Astrocyte (in vitro differentiated cells and primary cell): ENCODE data around the gene ZNF316. TPM values are rescaled to one million over a fixed set of nuclear protein-coding genes. Genes with fewer than 3 reads are reported as not detected.

Experiments used
- DNase-seq: peaks from one replicate; pipeline ENCODE4 v3.0.0-alpha.2; 2010; ENCODE audit warnings: low read depth
- FAIRE-seq: peaks from 2 replicates; lab custom pipeline; 2011; peaks lifted over from hg19 to GRCh38; lab: Jason Lieb, UNC
- H2AFZ ChIP-seq: 2 replicates; pipeline ENCODE4 v1.6.0; 2012; ENCODE audit warnings: low read depth, low read length, inconsistent platforms
- H3K27ac ChIP-seq: 2 replicates; pipeline ENCODE4 v1.5.1; 2011; ENCODE audit warnings: low read depth, low read length, inconsistent platforms
- H3K27me3 ChIP-seq: 2 replicates; pipeline ENCODE4 v1.6.0; 2011; ENCODE audit warnings: low read length, inconsistent platforms; ENCODE audit not compliant: insufficient read depth
- H3K36me3 ChIP-seq: 2 replicates; pipeline ENCODE4 v1.5.1; 2011; ENCODE audit warnings: low read length, inconsistent platforms; ENCODE audit not compliant: insufficient read depth
- H3K4me1 ChIP-seq: 2 replicates; pipeline ENCODE4 v1.5.1; 2011; ENCODE audit warnings: low read length, inconsistent platforms; ENCODE audit not compliant: insufficient read depth
- H3K4me2 ChIP-seq: 2 replicates; pipeline ENCODE4 v1.6.0; 2012; ENCODE audit warnings: low read length, inconsistent platforms
- H3K4me3 ChIP-seq: 2 replicates; pipeline ENCODE4 v1.5.1; 2011; ENCODE audit warnings: low read depth, mild to moderate bottlenecking, low read length, inconsistent platforms; ENCODE audit not compliant: insufficient read depth
- H3K79me2 ChIP-seq: 2 replicates; pipeline ENCODE4 v1.6.0; 2012; ENCODE audit warnings: mild to moderate bottlenecking, low read length, inconsistent platforms; ENCODE audit not compliant: insufficient read depth
- H3K9ac ChIP-seq: 2 replicates; pipeline ENCODE4 v1.6.0; 2012; ENCODE audit warnings: mild to moderate bottlenecking, low read length, inconsistent platforms
- H3K9me3 ChIP-seq: 2 replicates; pipeline ENCODE4 v1.5.1; 2012; ENCODE audit warnings: low read depth, mild to moderate bottlenecking, low read length, inconsistent platforms; ENCODE audit not compliant: insufficient read depth
- H4K20me1 ChIP-seq: 2 replicates; pipeline ENCODE4 v1.6.0; 2012; ENCODE audit warnings: low read length, inconsistent platforms; ENCODE audit not compliant: insufficient read depth
- H3K27ac Mint-ChIP-seq: one replicate; pipeline ENCODE4 v1.8.0; 2021; ENCODE audit warnings: mild to moderate bottlenecking, mixed read lengths; ENCODE audit not compliant: unreplicated experiment
- H3K27me3 Mint-ChIP-seq: one replicate; pipeline ENCODE4 v1.8.0; 2021; ENCODE audit warnings: low read depth, mixed read lengths; ENCODE audit not compliant: unreplicated experiment
- H3K36me3 Mint-ChIP-seq: one replicate; pipeline ENCODE4 v1.8.0; 2021; ENCODE audit warnings: low read depth, mixed read lengths; ENCODE audit not compliant: unreplicated experiment
- H3K4me1 Mint-ChIP-seq: one replicate; pipeline ENCODE4 v1.8.0; 2021; ENCODE audit warnings: low read depth, mixed read lengths; ENCODE audit not compliant: unreplicated experiment
- H3K4me3 Mint-ChIP-seq: one replicate; pipeline ENCODE4 v1.8.0; 2021; ENCODE audit warnings: mild to moderate bottlenecking, moderate library complexity, mixed read lengths; ENCODE audit not compliant: unreplicated experiment
- H3K9me3 Mint-ChIP-seq: one replicate; pipeline ENCODE4 v1.8.0; 2021; ENCODE audit warnings: mild to moderate bottlenecking, mixed read lengths; ENCODE audit not compliant: unreplicated experiment
- EZH2 ChIP-seq: IDR thresholded peaks from 2 replicates; pipeline ENCODE4 v1.6.1; 2012; ENCODE audit warnings: mild to moderate bottlenecking, low read length, inconsistent platforms; ENCODE audit not compliant: insufficient read depth
- total RNA-seq: library from RNA; stranded (reverse); gene quantifications from 2 replicates; pipeline ENCODE4 v1.2.1, GENCODE V29; 2021
- TF ChIP-seq, protein P1 (sequence below): IDR thresholded peaks from 2 replicates; pipeline ENCODE4 v1.5.1; 2011; ENCODE audit warnings: low read depth, mild to moderate bottlenecking, inconsistent platforms, low read length, moderate library complexity; ENCODE audit not compliant: insufficient read depth

Gene ZNF316
- total RNA-seq, 1 donor from 2014 or later: 22.8 TPM

DNA sequence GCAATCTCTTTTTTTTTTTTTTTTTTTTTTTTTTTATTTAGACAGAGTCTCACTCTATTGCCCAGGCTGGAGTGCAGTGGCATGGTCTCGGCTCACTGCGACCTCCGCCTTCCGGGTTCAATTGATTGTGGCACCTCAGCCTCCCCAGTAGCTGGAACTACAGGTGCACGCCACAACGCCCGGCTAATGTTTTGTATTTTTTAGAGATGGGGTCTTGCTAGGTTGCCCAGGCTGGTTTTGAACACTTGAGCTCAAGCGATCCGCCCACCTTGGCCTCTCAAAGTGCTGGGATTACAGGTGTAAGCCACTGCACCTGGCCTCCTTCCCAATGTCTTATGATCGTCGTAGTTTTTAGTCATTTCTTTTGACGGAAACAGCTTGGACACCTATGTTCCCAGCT is 28.3 kb upstream of the ZNF316 start:
- Histone ChIP-seq H4K20me1 (peaks cover 8% of the 10 kb centered on the region), H3K27me3 (peaks cover 1% of the 10 kb centered on the region), H3K4me2 (no peak overlapping the region), H3K9ac (no peak overlapping the region), H2AFZ (no peak overlapping the region), H3K79me2 (no peaks in the 10 kb centered on the region), H3K36me3 (peaks cover 3% of the 10 kb centered on the region), H3K27ac (no peak overlapping the region), H3K4me1 (no peaks in the 10 kb centered on the region), H3K9me3 (no peaks in the 10 kb centered on the region), H3K4me3 (no peak overlapping the region)
- TF ChIP-seq EZH2: no peak
- TF ChIP-seq, protein P1, sequence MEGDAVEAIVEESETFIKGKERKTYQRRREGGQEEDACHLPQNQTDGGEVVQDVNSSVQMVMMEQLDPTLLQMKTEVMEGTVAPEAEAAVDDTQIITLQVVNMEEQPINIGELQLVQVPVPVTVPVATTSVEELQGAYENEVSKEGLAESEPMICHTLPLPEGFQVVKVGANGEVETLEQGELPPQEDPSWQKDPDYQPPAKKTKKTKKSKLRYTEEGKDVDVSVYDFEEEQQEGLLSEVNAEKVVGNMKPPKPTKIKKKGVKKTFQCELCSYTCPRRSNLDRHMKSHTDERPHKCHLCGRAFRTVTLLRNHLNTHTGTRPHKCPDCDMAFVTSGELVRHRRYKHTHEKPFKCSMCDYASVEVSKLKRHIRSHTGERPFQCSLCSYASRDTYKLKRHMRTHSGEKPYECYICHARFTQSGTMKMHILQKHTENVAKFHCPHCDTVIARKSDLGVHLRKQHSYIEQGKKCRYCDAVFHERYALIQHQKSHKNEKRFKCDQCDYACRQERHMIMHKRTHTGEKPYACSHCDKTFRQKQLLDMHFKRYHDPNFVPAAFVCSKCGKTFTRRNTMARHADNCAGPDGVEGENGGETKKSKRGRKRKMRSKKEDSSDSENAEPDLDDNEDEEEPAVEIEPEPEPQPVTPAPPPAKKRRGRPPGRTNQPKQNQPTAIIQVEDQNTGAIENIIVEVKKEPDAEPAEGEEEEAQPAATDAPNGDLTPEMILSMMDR: no peak
- Mint-ChIP-seq H3K36me3 (peaks cover 5% of the 10 kb centered on the region), H3K27ac (no peak overlapping the region), H3K9me3 (peaks cover 2% of the 10 kb centered on the region), H3K4me3 (no peak overlapping the region), H3K4me1 (no peaks in the 10 kb centered on the region), H3K27me3 (peaks cover 4% of the 10 kb centered on the region)
- DNase-seq (no peak), FAIRE-seq (no peak)

DNA sequence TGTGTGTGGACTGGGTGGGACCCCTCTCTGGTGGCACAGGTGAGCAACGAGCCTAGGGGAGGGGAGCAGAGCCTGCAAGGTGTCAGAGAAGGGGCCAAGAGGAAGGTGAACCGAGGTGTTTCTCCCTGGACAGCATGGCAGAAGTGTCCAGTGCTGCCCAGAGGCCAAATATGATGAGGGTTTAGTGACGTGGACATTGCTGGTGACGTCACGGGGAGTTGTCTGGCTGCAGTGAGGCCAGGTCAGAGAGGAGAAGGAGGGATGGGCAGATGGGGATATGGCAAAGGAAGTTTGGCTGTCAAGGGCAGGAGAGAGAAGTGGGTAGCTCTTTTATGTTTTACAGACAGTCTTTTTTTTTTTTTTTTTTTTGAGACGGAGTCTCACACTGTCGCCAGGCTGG is 24.3 kb upstream of the ZNF316 start:
- H2AFZ ChIP-seq: no peak overlapping the region
- no peak overlapping the region for H3K9ac ChIP-seq
- Mint-ChIP-seq H3K36me3 (no peaks in the 10 kb centered on the region), H3K4me1 (no peaks in the 10 kb centered on the region), H3K27ac (no peak overlapping the region), H3K4me3 (no peak overlapping the region), H3K9me3 (peaks cover 2% of the 10 kb centered on the region), H3K27me3 (peaks cover 14% of the 10 kb centered on the region)
- DNase-seq (no peak), FAIRE-seq (no peak)
- no peak overlapping the region for H3K4me2 ChIP-seq
- H4K20me1 ChIP-seq: no peaks in the 10 kb centered on the region
- no peaks in the 10 kb centered on the region for H3K79me2 ChIP-seq
- H3K27ac ChIP-seq: no peak overlapping the region
- TF ChIP-seq EZH2: no peak
- TF ChIP-seq, protein P1: no peak
- no peaks in the 10 kb centered on the region for H3K36me3 ChIP-seq
- H3K9me3 ChIP-seq: no peaks in the 10 kb centered on the region
- H3K4me3 ChIP-seq: no peak overlapping the region
- peaks cover 4% of the 10 kb centered on the region for H3K27me3 ChIP-seq
- H3K4me1 ChIP-seq: no peaks in the 10 kb centered on the region

DNA sequence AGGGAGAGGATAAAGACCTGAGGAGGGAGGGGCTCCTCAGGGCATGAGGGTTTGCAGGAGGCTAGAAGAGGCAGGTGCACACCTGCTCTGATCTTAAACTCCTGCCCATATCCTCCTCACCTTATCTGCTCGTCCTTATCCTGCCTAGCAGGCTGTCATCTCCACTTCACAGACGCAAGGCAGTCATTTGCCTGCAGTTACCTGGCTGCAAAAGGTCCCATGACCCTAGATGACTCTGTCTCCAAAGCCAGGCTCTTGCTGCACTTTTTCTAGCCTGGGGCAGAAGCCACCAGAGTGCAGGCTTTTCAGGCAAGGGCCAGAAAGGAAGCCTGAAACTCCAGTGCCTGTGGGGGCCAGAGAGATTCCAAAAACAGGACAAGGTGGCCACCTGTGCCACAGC is 23.4 kb upstream of the ZNF316 start:
- no peaks in the 10 kb centered on the region for H3K4me1 ChIP-seq
- H3K4me2 ChIP-seq: no peak overlapping the region
- H2AFZ ChIP-seq: no peak overlapping the region
- TF ChIP-seq, protein P1: no peak
- TF ChIP-seq EZH2: no peak
- H3K9ac ChIP-seq: no peak overlapping the region
- no peaks in the 10 kb centered on the region for H3K4me1 Mint-ChIP-seq
- peaks cover 14% of the 10 kb centered on the region for H3K27me3 Mint-ChIP-seq
- H3K27ac ChIP-seq: no peak overlapping the region
- no peak for FAIRE-seq
- H3K36me3 Mint-ChIP-seq: no peaks in the 10 kb centered on the region
- H3K4me3 Mint-ChIP-seq: no peak overlapping the region
- H3K9me3 Mint-ChIP-seq: peaks cover 2% of the 10 kb centered on the region
- H3K79me2 ChIP-seq: no peaks in the 10 kb centered on the region
- peaks cover 4% of the 10 kb centered on the region for H3K27me3 ChIP-seq
- no peaks in the 10 kb centered on the region for H4K20me1 ChIP-seq
- no peak overlapping the region for H3K27ac Mint-ChIP-seq
- no peak overlapping the region for H3K4me3 ChIP-seq
- no peak for DNase-seq
- no peaks in the 10 kb centered on the region for H3K36me3 ChIP-seq
- H3K9me3 ChIP-seq: no peaks in the 10 kb centered on the region
